GM10266 (cell line): ENCODE results near the gene UQCRQ.

Source experiments
- DNase-seq: peaks from one replicate; pipeline ENCODE4 v3.0.0; 2012; ENCODE audit errors: extremely low spot score
- CTCF ChIP-seq: IDR thresholded peaks from 2 replicates; pipeline ENCODE4 v1.5.1; 2012; ENCODE audit warnings: mild to moderate bottlenecking, low read depth; ENCODE audit not compliant: control insufficient read depth, insufficient read depth; ENCODE audit errors: missing control alignments

Gene UQCRQ

GRCh38 chr5:132840896-132841295 is 25.5 kb upstream of the UQCRQ start:
- no peak for TF ChIP-seq CTCF
- no peak for DNase-seq

- DNase-seq: no peak
- no peak for TF ChIP-seq CTCF
Observed at GRCh38 chr5:132841305-132841704, 25.1 kb upstream of the UQCRQ start.

- TF ChIP-seq CTCF: no peak
- no peak for DNase-seq
Observed at GRCh38 chr5:132848270-132848669, 18.2 kb upstream of the UQCRQ start.

GRCh38 chr5:132849347-132849746 is 17.1 kb upstream of the UQCRQ start:
- DNase-seq: no peak
- no peak for TF ChIP-seq CTCF

GRCh38 chr5:132850066-132850465 is 16.4 kb upstream of the UQCRQ start:
- no peak for DNase-seq
- no peak for TF ChIP-seq CTCF

GRCh38 chr5:132853323-132853722 is 13.1 kb upstream of the UQCRQ start:
- no peak for TF ChIP-seq CTCF
- no peak for DNase-seq

- DNase-seq: no peak
- no peak for TF ChIP-seq CTCF
Observed at GRCh38 chr5:132853790-132854189, 12.7 kb upstream of the UQCRQ start.
